Kidney (tissue), 14 donors: ENCODE measurements around the gene ERCC1. TPM values are rescaled to one million over a fixed set of nuclear protein-coding genes. Genes with fewer than 3 reads are reported as not detected.
A peak's percentile ranks its signal among the peaks of the same experiment; 100 is the strongest.

Source experiments
- DNase-seq, 5 donors: peaks; one replicate each; pipeline ENCODE4 v3.0.0-alpha.2; 2013 to 2020
- FAIRE-seq: peaks from 2 replicates; lab custom pipeline; 2012; peaks lifted over from hg19 to GRCh38; lab: Jason Lieb, UNC
- H3K27ac ChIP-seq, 2 donors: one replicate each; pipeline ENCODE4 v1.7.0; 2013; ENCODE audit warnings: low read depth in 2 of 2, low read length in 2 of 2, inconsistent platforms in 1 of 2
- H3K27me3 ChIP-seq: one replicate; pipeline ENCODE4 v1.7.1; 2013; ENCODE audit warnings: low read length, inconsistent platforms; ENCODE audit not compliant: control insufficient read depth, insufficient read depth
- H3K36me3 ChIP-seq, 3 donors: one replicate each; pipeline versions ENCODE4 v1.7.0 to v1.7.1; 2013; ENCODE audit warnings: low read length in 3 of 3, control low read depth in 1 of 3, inconsistent platforms in 1 of 3; ENCODE audit not compliant: insufficient read depth in 3 of 3, control insufficient read depth in 2 of 3
- H3K4me1 ChIP-seq, 3 donors: one replicate each; pipeline versions ENCODE4 v1.7.0 to v1.7.1; 2013; ENCODE audit warnings: low read length in 3 of 3, inconsistent platforms in 1 of 3, low read depth in 1 of 3; ENCODE audit not compliant: control insufficient read depth in 2 of 3, insufficient read depth in 2 of 3
- H3K4me3 ChIP-seq, 3 donors: one replicate each; pipeline versions ENCODE4 v1.7.0 to v1.8.1; 2013; ENCODE audit warnings: low read length in 3 of 3, control low read depth in 1 of 3, inconsistent platforms in 1 of 3
- H3K9ac ChIP-seq, 3 donors: one replicate each; pipeline versions ENCODE4 v1.7.0 to v1.7.1; 2013; ENCODE audit warnings: low read length in 3 of 3, control low read depth in 1 of 3, inconsistent platforms in 1 of 3
- H3K9me3 ChIP-seq, 3 donors: one replicate each; pipeline versions ENCODE4 v1.7.0 to v1.7.1; 2013; ENCODE audit warnings: low read length in 3 of 3, control low read depth in 1 of 3, inconsistent platforms in 1 of 3; ENCODE audit not compliant: control insufficient read depth in 2 of 3, insufficient read depth in 1 of 3
- CTCF ChIP-seq: IDR thresholded peaks from 3 replicates; pipeline ENCODE4 v1.5.1; 2012; ENCODE audit warnings: mild to moderate bottlenecking, moderate library complexity, borderline replicate concordance; ENCODE audit not compliant: insufficient read depth; ENCODE audit errors: extremely low read depth
- intact Hi-C: fragments of 100-400 bp; cut with DNase I; formaldehyde crosslinking; loops from one replicate; pipeline ENCODE4 v1.11.1; 2022
- polyA plus RNA-seq: library from polyadenylated mRNA; stranded (reverse); fragments of 350-450 nt; fragmentation: Illumina TruSeq; extraction: RNeasy Lipid Tissue Mini Kit (QIAGEN cat#74804); gene quantifications from one replicate; pipeline ENCODE4 v1.2.3, GENCODE V29; 2014; ENCODE audit warnings: low read depth, low replicate concordance; ENCODE audit not compliant: insufficient read depth
- total RNA-seq: library from RNA; stranded (reverse); fragmentation: NEBNext Ultra II Directional; extraction: Animal tissue kit (Norgen Biotek cat#: 25700); gene quantifications from one replicate; pipeline ENCODE4 v1.2.1, GENCODE V29; 2021
- donor health status: control.
- donor health status: control.
- donor health status: control.
- donor health status: control.
- donor health status: control.
- donor health status: DM: yes; HTN: yes; CAD: no.
- donor health status: Normal renal cell carcinoma (clear cell type).

ERCC1 gene
- total and polyA plus RNA-seq, 2 donors from 2014 or later: 60.8 to 107 TPM

DNA sequence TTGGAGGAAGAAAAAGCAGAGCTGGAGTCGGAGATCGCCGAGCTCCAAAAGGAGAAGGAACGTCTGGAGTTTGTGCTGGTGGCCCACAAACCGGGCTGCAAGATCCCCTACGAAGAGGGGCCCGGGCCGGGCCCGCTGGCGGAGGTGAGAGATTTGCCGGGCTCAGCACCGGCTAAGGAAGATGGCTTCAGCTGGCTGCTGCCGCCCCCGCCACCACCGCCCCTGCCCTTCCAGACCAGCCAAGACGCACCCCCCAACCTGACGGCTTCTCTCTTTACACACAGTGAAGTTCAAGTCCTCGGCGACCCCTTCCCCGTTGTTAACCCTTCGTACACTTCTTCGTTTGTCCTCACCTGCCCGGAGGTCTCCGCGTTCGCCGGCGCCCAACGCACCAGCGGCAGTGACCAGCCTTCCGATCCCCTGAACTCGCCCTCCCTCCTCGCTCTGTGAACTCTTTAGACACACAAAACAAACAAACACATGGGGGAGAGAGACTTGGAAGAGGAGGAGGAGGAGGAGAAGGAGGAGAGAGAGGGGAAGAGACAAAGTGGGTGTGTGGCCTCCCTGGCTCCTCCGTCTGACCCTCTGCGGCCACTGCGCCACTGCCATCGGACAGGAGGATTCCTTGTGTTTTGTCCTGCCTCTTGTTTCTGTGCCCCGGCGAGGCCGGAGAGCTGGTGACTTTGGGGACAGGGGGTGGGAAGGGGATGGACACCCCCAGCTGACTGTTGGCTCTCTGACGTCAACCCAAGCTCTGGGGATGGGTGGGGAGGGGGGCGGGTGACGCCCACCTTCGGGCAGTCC lies 49.0 kb upstream of the ERCC1 start:
- Histone ChIP-seq H3K27me3 (peaks cover 22% of the 10 kb centered on the region), H3K4me1 (peaks cover 0 to 28% (median 5%) of the 10 kb centered on the region in 3 donors), H3K27ac (no peak overlapping the region), H3K4me3 (peak overlapping the region in 2 of 3 donors; percentile 33 to 37), H3K9me3 (no peaks in the 10 kb centered on the region), H3K9ac (no peak overlapping the region), H3K36me3 (no peaks in the 10 kb centered on the region)
- DNase-seq: peak in 4 of 5 donors; percentile 52 to 67 (median 60)
- TF ChIP-seq CTCF: no peak
- intact Hi-C loops: no loop called here
- FAIRE-seq: no peak

- Histone ChIP-seq H3K27ac (no peak overlapping the region), H3K36me3 (no peaks in the 10 kb centered on the region), H3K27me3 (peaks cover 22% of the 10 kb centered on the region), H3K4me3 (peak overlapping the region in 1 of 3 donors; percentile 37), H3K9ac (no peak overlapping the region), H3K9me3 (no peaks in the 10 kb centered on the region), H3K4me1 (peaks cover 0 to 30% (median 8%) of the 10 kb centered on the region in 3 donors)
- DNase-seq (peak in 3 of 5 donors; percentile 27 to 30 (median 28)), FAIRE-seq (no peak)
- no peak for TF ChIP-seq CTCF
- intact Hi-C loops: no loop called here
Observed at GRCh38 chr19:45471931-45472562, 48.3 kb upstream of the ERCC1 start.

GRCh38 chr19:45471111-45471930 lies 47.6 kb upstream of the ERCC1 start:
- DNase-seq (peak in 1 of 5 donors; percentile 59), FAIRE-seq (no peak)
- Histone ChIP-seq H3K4me1 (peaks cover 0 to 30% (median 9%) of the 10 kb centered on the region in 3 donors), H3K4me3 (peak overlapping the region in 1 of 3 donors; percentile 98), H3K9ac (no peak overlapping the region), H3K27ac (no peak overlapping the region), H3K27me3 (peaks cover 22% of the 10 kb centered on the region), H3K36me3 (no peaks in the 10 kb centered on the region), H3K9me3 (no peaks in the 10 kb centered on the region)
- no peak for TF ChIP-seq CTCF
- intact Hi-C loops: no loop called here
